Body of pancreas (tissue), 4 donors: ENCODE measurements around the gene MMP11.

ENCODE experiments used
- POLR2A ChIP-seq, 3 donors: fragments of 450-650 bp; IDR thresholded peaks; one replicate each; pipeline ENCODE4 v1.6.1; 2016; ENCODE audit warnings: antibody characterized with exemption in 3 of 3, mild to moderate bottlenecking in 2 of 3
- TF ChIP-seq, protein P1 (sequence below), 7 experiments: fragments of 450-650 bp in 4 of 7; fragments of 200-600 bp in 3 of 7; sonication (generic) in 3 of 7; IDR thresholded peaks; one replicate each; pipeline ENCODE4 v1.5.1; 2016 to 2019; ENCODE audit warnings: antibody characterized with exemption in 7 of 7

DNA sequence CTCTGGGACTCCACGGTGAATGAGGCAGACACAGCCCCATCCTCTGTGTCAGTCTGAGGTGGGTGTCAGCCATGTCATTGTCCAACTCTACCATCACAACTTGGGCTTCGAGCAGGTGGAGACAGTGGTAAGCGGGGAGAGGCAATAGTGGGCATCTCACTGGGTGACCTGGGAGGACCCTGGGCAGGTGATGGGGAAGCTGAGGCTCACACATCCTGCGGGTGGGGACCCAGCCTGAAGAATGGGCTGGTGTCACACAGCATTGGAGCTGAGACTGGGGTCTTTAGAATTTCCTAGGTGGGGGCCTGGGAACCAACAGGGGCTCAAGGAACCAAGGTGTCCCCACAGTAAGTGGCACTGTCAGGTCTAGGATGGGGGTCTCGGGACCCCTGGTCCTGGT lies 7.1 kb downstream of the MMP11 start:
- TF ChIP-seq, protein P1, sequence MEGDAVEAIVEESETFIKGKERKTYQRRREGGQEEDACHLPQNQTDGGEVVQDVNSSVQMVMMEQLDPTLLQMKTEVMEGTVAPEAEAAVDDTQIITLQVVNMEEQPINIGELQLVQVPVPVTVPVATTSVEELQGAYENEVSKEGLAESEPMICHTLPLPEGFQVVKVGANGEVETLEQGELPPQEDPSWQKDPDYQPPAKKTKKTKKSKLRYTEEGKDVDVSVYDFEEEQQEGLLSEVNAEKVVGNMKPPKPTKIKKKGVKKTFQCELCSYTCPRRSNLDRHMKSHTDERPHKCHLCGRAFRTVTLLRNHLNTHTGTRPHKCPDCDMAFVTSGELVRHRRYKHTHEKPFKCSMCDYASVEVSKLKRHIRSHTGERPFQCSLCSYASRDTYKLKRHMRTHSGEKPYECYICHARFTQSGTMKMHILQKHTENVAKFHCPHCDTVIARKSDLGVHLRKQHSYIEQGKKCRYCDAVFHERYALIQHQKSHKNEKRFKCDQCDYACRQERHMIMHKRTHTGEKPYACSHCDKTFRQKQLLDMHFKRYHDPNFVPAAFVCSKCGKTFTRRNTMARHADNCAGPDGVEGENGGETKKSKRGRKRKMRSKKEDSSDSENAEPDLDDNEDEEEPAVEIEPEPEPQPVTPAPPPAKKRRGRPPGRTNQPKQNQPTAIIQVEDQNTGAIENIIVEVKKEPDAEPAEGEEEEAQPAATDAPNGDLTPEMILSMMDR (IDR thresholded peaks at IDR 0.05): no peak
- no peak for TF ChIP-seq POLR2A (IDR thresholded peaks at IDR 0.05)
